Stimulated activated CD4-positive, alpha-beta T cell treated with anti-CD3 and anti-CD28 coated beads, Interleukin-1b, Interleukin-23, amount 100 ng/mL, for 4 hours (primary cell): ENCODE results near the gene NTSR1.

Source experiments
- DNase-seq, 2 donors: peaks; one replicate each; pipeline ENCODE4 v3.0.0-alpha.2; 2020; ENCODE audit warnings: low read depth in 2 of 2

Gene NTSR1

DNA sequence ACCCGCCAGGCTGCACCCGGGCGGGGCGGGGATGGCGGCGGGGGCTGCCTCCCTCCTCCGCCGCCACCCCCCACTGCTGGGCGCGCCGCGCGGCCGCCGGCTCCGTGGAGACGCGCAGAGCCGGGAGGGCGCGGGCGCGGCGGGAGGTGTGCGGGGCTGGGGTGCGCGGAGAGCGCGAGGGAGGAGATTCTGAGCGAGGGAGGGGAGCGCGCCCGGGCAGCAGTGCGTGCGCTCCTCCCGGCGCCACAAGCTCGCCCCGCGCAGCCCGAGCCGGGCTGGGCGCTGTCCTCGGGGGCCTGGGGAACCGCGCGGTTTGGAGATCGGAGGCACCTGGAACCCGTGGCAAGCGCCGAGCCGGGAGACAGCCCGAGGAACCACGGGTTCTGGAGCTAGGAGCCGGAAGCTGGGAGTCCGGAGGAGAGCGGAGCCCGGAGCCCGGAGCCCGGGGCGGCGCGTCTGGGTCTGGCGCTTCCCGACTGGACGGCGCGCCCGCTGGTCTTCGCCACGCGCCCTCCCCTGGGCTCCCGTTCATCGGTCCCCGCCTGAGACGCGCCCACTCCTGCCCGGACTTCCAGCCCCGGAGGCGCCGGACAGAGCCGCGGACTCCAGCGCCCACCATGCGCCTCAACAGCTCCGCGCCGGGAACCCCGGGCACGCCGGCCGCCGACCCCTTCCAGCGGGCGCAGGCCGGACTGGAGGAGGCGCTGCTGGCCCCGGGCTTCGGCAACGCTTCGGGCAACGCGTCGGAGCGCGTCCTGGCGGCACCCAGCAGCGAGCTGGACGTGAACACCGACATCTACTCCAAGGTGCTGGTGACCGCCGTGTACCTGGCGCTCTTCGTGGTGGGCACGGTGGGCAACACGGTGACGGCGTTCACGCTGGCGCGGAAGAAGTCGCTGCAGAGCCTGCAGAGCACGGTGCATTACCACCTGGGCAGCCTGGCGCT is at the start of gene NTSR1:
TSS of gene NTSR1 (plus strand) at position 246 of the 946 bp plus-strand sequence. CDS start at position 618, 372 bp downstream.
- no peak for DNase-seq

DNA sequence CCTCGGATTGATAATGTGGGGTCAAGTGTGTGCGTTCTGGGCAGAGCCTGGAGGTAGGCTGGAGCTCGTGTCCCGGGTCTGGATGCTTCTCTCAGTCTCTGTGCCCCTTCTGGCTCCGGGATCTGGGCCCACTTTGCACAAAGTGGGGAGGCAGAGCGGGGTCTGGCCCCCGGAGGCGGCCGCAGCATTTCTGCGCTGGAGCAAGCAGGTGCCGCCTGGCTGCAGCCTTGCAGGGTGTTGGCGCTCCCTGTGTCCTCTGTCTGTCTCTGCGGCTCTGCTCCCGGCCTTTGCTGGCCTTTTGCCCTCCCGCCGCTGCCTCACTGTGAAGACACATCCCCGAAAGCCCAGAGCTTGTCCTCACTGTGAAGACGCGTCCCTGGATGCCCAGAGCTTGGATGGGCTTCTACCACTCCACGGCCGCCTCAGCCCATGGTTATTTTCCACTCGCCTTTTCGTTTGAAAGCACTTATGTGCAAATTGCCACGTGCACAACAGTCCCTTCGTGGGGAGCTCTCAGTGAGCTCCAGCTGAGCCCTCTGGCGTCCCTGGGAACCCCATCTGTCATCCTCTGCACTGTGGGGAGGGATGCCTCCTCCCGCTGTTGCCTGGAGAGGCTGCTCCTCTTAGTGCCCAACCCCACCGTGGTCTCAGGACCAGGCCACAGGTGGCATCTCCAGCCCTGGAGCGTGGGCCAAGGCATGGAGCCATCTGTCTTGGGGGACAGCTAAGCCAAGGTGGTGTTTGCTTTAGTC is 49.0 kb upstream of the NTSR1 start:
- DNase-seq = no peak

DNA sequence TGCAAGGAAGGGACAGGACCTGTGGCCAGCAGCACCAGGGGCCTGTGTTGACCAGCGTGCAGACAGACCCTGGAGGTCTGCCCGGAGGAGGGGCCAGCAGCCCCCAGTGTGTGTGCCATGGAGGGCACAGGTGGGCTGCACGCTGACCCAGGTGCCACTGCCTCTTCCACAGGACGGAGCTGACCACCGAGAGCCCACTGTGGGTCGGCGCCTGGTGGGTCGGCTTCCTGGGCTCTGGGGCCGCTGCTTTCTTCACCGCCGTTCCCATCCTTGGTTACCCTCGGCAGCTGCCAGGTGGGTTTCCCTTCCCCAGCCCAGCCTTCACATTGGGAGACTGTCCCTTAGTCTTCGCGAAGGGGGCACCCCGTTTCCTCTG is 48.4 kb upstream of the NTSR1 start:
- no peak for DNase-seq

DNA sequence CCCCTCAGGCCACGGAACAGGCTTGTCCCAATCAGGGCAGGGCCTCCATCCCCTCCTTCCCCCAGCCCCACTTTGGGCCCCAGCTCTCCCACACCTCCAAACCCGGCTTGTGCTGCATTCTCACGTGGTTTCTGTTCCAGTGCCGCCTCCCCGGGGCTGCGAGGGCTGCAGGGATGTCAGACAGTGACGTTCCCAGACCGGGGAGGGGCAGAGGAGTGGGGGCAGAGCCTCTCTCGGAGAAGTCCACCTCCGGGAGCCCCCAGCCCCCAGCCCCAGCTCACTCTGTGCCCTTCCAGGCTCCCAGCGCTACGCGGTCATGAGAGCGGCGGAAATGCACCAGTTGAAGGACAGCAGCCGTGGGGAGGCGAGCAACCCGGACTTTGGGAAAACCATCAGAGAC is 47.9 kb upstream of the NTSR1 start:
- no peak for DNase-seq

DNA sequence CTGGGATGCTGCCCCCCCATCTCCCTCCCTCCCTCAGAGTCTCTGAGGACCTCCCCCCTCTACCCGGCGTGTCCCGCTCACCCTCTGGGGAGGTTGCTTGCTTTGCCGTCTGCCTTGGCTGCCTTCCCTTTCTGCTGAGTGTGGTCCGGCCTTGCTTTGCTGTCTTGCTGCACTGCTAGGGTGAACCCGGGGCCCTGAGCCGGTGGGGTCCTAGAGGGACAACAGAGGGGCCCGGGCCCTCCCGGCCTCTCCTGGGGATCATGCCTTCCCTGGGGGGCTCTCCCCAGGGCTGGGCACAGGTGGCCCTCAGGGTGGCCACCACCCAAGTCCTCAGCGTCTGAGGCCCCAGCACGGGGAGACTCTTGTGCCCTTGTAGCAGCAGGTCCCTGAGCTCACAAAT is 47.0 kb upstream of the NTSR1 start:
- no peak for DNase-seq

DNA sequence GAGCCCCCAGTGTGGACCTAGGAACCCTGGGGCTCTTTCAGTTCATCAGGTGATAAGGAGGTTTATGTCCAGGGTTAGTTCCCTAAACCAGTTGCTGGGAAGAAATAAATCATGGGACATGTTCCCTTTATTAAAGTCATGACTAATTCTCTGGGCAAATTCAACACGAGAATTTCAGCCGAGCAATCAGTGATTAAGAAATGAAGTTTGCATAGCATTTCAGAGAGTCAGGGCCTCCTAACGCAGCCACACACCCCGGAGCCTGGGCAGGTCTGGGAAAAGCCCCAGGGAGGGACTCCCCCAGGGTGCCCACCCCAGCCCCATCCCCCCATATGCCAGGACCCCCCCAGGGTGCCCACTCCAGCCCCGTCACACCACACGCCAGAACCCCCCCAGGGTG is 46.2 kb upstream of the NTSR1 start:
- DNase-seq = no peak

DNA sequence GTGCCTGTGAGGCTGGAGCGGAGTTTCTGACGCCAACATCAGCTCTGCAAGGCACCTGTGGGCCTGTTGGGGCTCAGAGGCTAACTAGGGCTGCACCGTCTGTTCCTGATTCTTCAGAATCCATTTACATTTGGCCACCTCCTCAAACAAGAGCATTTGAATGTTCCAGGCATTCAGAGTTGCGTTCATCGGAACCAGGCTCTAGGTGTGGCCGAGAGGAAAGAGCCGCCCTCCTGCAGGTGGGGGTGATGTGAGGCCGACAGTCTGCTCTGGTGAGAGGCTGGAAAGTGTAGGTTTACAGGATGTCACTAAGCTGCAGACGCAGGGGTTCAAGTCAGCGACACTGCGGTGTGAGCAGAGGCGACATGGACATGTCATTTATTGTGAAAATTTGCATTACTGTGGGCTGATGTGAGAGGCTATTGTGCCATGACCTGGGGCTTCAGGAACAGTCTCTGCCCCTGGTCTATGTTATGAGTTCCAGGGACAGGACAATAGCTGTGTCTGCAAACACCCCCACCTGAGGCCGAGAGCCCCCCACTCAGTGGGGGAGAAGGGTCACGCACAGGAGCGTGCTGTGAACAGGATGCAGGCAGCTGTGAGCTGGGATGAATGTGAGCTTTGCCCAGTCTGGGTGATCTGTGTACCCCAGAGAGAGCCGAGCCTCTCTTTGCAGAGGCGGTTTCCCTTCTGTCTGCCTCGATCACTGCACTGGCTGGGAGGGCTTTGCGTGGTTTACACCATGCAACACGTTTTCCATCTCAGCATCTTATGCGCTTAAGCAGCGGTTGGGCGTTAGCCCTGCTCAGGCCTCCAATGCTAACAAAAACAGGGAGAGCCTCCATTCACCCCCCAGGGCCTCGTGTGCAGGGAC is 45.3 kb upstream of the NTSR1 start:
- no peak for DNase-seq

DNA sequence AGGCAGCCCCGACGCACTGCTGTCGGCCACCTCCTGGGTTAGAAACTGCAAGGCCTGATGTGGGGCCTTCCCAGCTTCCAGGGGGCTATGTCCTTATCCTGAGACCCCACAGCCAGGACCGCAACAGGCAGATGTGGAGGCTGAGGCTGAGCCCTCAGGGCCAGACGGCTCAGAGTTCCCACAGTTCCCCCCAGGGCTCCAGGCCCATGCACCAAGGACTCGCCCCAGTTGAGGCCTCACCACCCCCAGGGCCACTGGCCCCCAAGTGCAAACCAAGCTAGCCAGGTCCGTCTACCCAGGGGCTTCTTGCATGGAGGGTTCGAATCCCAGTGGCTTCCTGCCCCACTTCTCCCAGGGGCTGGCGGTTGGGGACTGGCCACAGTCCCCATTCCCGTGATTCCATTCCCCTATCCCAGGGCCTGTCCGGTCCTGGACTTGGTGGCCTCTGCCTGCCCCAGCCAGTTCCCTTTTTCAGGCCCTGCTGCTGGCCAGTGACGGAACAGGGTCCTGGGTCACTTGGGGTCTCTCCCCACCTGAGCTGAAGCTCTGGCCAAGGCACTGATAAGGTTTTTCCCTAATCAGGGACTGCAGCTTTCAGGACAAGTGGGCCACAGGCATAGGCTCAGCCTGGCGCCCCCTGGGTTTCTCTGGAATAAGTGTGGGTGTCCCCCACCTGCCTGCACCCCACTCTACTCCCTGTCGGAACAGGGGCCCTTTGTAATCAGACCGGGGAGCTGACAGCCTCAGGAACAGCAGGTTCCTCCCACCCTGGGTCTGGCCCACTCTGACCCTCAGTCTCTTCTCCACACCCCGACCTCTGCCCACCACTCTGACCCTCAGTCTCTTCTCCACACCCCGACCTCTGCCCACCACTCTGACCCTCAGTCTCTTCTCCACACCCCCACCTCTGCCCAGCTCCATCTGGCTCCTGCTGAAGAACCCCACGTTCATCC is 44.3 kb upstream of the NTSR1 start:
- no peak for DNase-seq

DNA sequence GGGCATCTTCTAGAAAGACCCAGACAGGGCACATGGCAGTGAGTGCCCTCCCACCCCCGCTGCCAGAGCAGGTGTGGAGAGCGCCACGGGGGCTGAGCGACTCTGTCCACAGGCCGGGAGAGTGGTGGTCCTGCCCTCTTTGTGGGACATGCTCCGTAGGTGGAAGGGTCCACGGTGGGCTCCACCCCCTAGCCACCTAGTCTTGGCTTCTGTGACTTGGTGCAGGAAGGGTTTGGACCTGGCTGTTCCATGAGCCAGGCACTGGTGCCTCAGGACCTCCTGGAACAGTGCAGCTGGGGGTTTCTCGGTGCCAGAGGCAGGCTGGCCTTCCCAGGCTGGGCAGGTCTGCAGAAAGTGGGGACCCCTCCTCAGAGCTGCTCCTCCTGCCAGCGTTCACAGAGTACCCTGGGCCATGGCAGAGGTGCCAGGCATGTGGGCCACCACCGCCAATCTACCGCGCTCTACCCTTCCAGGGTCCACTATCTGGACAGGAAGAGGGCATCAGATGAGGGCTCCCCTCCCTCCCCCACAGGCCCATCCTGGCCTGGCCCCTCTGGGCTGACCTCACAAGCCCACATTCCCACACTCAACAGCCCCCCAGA is 43.4 kb upstream of the NTSR1 start:
- DNase-seq = no peak

DNA sequence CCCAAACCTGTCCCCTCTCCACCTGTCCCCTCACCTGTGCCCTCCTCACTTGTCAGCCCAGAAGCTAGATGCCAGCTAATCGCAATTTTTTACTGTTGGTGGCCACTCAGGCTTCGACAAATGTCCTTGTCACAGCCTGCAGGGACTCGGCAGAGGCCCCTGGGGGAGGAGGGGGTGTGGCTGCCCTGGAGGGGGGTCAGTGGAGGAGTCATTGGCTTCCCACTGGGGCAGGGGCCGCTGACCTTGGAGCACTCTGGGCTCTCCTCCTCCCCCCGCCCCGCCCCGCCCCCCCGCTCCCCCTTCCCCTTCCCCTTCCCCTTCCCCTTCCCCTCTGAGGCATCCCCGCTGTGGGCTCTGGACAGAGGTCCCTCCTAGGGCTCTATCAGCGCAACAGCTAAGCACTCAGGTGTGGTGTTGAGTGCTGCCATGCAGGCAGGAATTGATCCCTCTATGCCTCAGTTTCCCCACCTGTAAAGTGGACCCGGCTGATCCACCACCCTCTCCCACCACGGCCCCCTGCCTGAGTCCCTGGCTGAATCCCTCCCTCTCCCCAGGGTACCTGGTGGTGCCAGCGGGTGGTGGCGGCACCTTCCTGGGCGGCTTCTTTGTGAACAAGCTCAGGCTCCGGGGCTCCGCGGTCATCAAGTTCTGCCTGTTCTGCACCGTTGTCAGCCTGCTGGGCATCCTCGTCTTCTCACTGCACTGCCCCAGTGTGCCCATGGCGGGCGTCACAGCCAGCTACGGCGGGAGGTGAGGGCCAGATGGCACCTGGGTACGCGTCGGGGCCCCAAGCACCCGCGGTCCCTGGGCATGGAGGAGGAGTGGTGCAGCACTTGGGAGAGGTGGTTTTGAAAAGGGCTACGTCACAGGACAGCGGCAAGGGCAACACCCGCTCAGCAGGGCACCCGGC is 42.6 kb upstream of the NTSR1 start:
- DNase-seq = no peak

DNA sequence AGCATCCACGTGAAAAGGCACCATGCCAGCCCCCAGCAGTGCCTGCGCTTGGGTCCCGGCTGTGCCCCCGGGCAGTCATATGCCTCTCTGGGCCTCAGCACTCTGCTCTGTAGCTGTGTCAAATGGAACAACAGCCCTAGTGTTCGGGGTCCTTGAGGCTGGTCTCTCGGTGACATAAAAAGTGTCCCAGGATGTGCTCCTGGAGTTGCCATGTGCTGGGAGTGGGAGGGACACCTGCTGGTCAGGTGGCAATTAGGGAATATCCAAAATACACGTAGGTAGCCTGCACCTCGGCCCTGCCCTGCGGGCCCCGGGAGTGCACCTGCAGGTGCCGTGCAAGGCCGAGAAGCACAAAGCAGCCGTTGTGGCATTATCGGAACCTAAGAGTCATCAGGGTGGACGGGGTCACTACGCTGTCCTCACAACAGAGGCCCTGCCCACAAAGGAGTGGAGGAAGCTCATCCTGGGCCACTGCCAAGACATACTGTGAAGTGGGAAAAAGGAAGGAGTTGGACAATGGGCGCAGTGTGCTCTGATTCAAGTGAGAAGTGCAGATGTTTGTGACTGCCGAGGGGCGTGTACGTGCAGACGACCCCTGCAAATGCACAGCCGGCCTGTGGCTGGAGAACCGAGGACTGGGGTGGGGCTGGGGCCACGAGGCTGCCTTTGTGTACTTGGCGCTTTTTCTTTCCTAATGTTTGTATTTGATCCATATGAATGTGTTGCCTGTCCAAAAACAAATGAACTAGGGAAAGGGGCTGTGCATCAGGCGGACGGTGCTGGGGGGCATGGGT is 41.7 kb upstream of the NTSR1 start:
- no peak for DNase-seq

DNA sequence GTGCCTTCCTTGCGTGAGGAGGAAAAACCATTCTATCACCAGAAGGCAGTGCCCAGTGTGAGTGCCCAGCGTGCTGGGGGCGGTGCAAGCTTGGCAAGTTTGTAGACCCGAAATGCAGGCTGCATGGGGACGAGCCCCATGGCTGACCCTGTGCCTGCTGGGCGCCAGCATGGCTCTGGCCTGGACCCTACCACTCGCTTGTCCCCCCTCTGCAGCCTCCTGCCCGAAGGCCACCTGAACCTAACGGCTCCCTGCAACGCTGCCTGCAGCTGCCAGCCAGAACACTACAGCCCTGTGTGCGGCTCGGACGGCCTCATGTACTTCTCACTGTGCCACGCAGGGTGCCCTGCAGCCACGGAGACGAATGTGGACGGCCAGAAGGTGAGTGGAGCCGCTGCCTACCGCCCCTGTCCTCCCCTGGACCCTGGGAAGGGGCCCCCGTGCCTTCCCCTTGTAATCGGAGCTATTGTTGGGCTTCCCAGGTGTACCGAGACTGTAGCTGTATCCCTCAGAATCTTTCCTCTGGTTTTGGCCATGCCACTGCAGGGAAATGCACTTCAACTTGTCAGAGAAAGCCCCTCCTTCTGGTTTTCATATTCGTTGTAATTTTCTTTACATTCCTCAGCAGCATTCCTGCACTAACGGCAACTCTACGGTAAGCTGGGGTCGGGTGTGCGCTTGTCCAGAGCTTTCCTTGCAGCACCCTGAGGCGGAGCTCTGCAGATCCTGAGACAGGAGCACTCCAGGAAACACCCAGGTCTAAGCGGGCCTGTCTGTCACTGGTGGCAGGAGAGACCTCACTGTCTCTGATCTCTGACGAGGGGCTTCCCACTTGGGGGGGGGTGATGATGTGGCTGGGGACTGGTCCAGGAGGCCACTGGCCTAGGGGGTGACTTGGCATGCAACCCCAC is 40.9 kb upstream of the NTSR1 start:
- DNase-seq = no peak

DNA sequence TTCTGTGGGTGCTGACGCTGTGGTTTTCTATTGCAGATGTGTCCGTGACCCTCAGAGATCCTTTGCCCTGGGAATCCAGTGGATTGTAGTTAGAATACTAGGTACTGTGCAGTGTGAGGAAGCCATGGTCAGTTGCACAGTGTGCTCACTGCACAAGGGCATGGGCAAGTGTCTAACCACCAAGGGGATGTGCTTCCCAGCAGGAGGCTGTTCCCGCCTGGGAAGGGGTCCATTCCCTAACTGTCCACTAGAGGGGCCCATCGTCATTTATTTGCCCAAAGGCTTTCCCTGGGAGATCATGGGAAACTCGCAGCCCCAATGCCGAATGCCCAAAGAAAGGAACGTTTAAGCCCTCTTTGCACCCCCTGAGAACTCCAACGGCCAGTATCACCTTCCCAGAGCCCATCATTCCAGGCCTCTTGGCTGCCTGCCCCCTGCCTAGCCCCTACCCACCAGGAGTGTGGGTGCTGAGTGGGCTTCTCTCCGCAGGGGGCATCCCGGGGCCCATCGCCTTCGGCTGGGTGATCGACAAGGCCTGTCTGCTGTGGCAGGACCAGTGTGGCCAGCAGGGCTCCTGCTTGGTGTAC is 40.1 kb upstream of the NTSR1 start:
- DNase-seq = peak in 1 of 2 donors; percentile 19

DNA sequence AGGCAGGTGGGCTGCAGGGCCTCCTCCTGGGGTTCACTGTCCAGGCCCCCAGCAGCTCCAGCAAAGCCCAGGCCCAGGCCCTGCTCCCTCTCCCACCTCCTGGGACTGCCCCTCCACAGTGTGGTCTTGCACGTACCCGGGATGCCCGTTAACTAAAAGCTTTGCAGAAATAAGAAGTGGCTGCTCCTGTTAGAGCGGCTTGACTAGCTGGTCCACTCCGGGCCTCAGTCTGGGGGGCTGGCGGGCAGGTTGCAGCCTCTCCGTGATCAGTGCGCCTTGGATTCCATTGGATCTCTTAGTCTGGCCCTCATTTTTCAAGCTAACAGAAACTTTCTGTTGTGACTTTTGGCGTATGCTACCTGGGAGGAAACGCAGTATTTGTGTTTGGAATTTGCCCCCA is 39.4 kb upstream of the NTSR1 start:
- DNase-seq = no peak

DNA sequence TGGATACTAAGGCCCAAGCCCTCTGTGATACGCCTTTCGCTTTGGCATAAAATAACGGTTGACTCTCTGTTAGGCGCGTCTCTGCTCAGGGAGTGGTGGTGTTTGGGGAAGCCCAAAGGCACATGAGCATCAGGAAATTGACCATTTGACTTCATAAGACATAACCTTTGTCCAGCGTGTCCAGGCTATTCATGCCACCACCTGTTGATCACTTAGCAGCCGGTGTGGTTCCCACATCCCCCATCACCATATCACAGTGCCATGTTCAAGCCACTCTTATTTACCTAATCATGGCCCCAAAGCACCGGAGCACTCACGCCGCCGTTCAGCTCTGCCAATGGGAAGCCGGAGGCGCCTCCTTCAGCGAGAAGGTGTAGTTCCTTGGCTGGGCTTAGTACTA is 38.5 kb upstream of the NTSR1 start:
- no peak for DNase-seq

DNA sequence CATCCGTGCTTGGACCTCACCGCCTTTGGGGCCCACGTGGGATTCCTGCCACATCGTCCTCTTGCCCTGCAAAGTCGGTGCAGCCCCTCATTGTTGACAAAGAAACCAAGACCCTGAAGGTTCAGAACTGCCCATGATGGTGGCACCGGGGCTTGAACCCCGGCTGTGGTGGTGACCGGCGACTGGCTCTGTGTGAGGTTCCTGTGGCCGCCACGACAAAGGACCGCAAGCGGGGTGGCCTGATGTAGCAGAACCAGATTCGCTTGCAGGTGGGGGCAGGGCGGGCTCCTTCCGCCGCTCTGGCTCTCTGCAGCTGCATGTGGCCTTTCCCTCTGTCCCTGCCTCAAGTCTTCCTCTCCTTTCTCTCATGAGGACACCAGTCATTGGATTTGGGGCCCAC is 37.6 kb upstream of the NTSR1 start:
- no peak for DNase-seq

DNA sequence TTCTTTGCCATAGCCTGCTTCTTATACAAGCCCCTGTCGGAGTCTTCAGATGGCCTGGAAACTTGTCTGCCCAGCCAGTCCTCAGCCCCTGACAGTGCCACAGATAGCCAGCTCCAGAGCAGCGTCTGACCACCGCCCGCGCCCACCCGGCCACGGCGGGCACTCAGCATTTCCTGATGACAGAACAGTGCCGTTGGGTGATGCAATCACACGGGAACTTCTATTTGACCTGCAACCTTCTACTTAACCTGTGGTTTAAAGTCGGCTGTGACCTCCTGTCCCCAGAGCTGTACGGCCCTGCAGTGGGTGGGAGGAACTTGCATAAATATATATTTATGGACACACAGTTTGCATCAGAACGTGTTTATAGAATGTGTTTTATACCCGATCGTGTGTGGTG is 36.9 kb upstream of the NTSR1 start:
- no peak for DNase-seq
